Tongue (tissue), 2 donors: ENCODE data around the gene BSG. TPM values are rescaled to one million over a fixed set of nuclear protein-coding genes. Genes with fewer than 3 reads are reported as not detected.

Source experiments
- DNase-seq: peaks from one replicate; pipeline ENCODE4 v3.0.0-alpha.2; 2015
- total RNA-seq: library from RNA; depleted of rRNA; stranded (reverse); fragments of >200 nt; gene quantifications from one replicate; pipeline ENCODE4 v1.2.3, GENCODE V29; 2014

The BSG gene
- total RNA-seq: 236 TPM

- DNase-seq: peak; percentile 99
Measured at GRCh38 chr19:572140-572742, at the start of gene BSG. Gene BSG (plus strand): TSS chr19:572596. CDS start chr19:572635, 39 bp downstream.

GRCh38 chr19:522726-523125 lies 49.7 kb upstream of the BSG start:
- DNase-seq: no peak

GRCh38 chr19:524062-524674 lies 48.2 kb upstream of the BSG start:
- DNase-seq: no peak

GRCh38 chr19:525029-525428 lies 47.4 kb upstream of the BSG start:
- DNase-seq: no peak

- DNase-seq: no peak
Measured at GRCh38 chr19:525857-526419, 46.5 kb upstream of the BSG start.

GRCh38 chr19:530134-531008 lies 42.0 kb upstream of the BSG start:
- no peak for DNase-seq

- peak; percentile 95 for DNase-seq
Measured at GRCh38 chr19:531009-531752, 41.2 kb upstream of the BSG start.

GRCh38 chr19:531753-532560 lies 40.4 kb upstream of the BSG start, which contains the start of gene CDC34:
Gene CDC34 (plus strand): TSS chr19:531760. CDS start chr19:531932, 172 bp downstream.
- DNase-seq: no peak

GRCh38 chr19:532561-533363 lies 39.6 kb upstream of the BSG start:
- peak; percentile 86 for DNase-seq

GRCh38 chr19:533364-534058 lies 38.9 kb upstream of the BSG start:
- DNase-seq: peak; percentile 40

- no peak for DNase-seq
Measured at GRCh38 chr19:534088-534487, 38.3 kb upstream of the BSG start.

GRCh38 chr19:535017-535835 lies 37.2 kb upstream of the BSG start:
- no peak for DNase-seq

- no peak for DNase-seq
Measured at GRCh38 chr19:536031-536880, 36.1 kb upstream of the BSG start.

GRCh38 chr19:536881-537404 lies 35.5 kb upstream of the BSG start:
- DNase-seq: no peak

- no peak for DNase-seq
Measured at GRCh38 chr19:538641-539428, 33.6 kb upstream of the BSG start.

- no peak for DNase-seq
Measured at GRCh38 chr19:539429-540030, 32.9 kb upstream of the BSG start.
